SKM-1 (cell line): ENCODE measurements around the gene ZNF469.

Source experiments
- DNase-seq: peaks from one replicate; lab custom pipeline; 2025; ENCODE audit not compliant: unreplicated experiment; lab: John Stamatoyannopoulos, UW

ZNF469 gene

GRCh38 chr16:88382491-88383400, at the start of gene ZNF469:
Gene ZNF469 (plus strand): TSS chr16:88382959. CDS start chr16:88427471, 44,512 bp downstream.
- DNase-seq = no peak

GRCh38 chr16:88333848-88334777, 48.6 kb upstream of the ZNF469 start:
- DNase-seq = no peak

GRCh38 chr16:88334778-88335720, 47.7 kb upstream of the ZNF469 start:
- DNase-seq = no peak

GRCh38 chr16:88337021-88337420, 45.7 kb upstream of the ZNF469 start:
- no peak for DNase-seq

GRCh38 chr16:88337538-88337937, 45.2 kb upstream of the ZNF469 start:
- DNase-seq = no peak

- DNase-seq = no peak
These were observed 44.6 kb upstream of the ZNF469 start for GRCh38 chr16:88338111-88338510.

- no peak for DNase-seq
These were observed 43.9 kb upstream of the ZNF469 start for GRCh38 chr16:88338896-88339295.

- no peak for DNase-seq
These were observed 42.6 kb upstream of the ZNF469 start for GRCh38 chr16:88339930-88340754.

GRCh38 chr16:88340755-88341150, 42.0 kb upstream of the ZNF469 start:
- no peak for DNase-seq

GRCh38 chr16:88341551-88342290, 41.0 kb upstream of the ZNF469 start:
- no peak for DNase-seq

- DNase-seq = no peak
These were observed 40.3 kb upstream of the ZNF469 start for GRCh38 chr16:88342491-88342890.

- no peak for DNase-seq
These were observed 39.4 kb upstream of the ZNF469 start for GRCh38 chr16:88343271-88343791.

GRCh38 chr16:88344411-88345030, 38.2 kb upstream of the ZNF469 start:
- no peak for DNase-seq

- no peak for DNase-seq
These were observed 37.6 kb upstream of the ZNF469 start for GRCh38 chr16:88345031-88345720.

- DNase-seq = no peak
These were observed 36.8 kb upstream of the ZNF469 start for GRCh38 chr16:88345721-88346560.

- DNase-seq = no peak
These were observed 35.9 kb upstream of the ZNF469 start for GRCh38 chr16:88346680-88347505.
